Colon (tissue), 2 donors: ENCODE data around the gene PLET1.
"Not testable (repeated sequence)": the region's sequence is repeated elsewhere in the genome, so short reads cannot be mapped to it uniquely, and the experiment has no call there.

ENCODE experiments used
- FAIRE-seq: peaks from 2 replicates; lab custom pipeline; 2012; peaks lifted over from hg19 to GRCh38; lab: Jason Lieb, UNC
- donor health status: control.
- donor health status: control.

The PLET1 gene

GRCh38 chr11:112211536-112211935, 49.1 kb downstream of the PLET1 start:
- FAIRE-seq = no peak

- no peak for FAIRE-seq
Measured at GRCh38 chr11:112210890-112211289, 49.8 kb downstream of the PLET1 start.

DNA sequence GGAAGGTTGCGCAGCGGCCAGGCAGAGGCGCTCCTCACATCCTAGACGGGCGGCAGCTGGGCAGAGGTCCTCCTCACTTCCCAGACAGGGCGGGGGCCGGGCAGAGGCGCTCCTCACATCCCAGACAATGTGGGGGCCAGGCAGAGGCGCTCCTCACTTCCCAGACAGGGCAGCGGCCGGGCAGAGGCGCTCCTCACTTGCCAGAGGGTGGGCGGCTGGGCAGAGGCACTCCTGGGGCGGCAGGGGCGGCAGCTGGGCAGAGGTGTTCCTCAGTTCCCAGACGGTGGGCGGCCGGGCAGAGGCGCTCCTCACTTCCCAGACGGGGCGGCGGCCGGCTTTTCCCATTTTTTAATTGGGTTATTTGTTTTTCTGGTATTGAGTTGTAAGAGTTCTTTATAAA, 54.6 kb downstream of the PLET1 start:
- FAIRE-seq = no peak

DNA sequence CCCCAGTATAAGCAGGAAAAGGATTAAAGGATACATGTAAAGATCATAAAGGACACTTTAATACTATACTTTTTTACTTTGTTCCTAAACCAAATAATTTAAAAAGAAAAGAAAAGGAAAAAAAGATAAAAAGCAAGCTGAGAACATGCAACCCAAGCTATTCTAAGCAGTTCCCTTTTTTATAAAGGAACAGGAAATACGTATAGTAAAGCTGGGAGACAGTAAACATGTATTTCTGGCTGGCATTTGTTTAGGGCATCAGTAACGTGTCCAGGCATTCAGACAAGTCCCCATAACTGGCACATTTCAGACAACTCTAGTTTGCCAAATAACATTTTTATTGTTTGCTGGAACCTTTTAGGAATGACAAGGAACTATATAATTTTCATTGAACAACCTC, 60.4 kb downstream of the PLET1 start:
- no peak for FAIRE-seq

- not testable (repeated sequence) for FAIRE-seq
Measured at GRCh38 chr11:112199101-112199500, 61.6 kb downstream of the PLET1 start.
